Activated naive CD4-positive, alpha-beta T cell treated with Interleukin-2 at 50 U/mL for 16 hours (primary cell): Measurements from ENCODE around the gene NEU2.
"Not testable (repeated sequence)": the region's sequence is repeated elsewhere in the genome, so short reads cannot be mapped to it uniquely, and the experiment has no call there.

Source experiments
- DNase-seq: peaks from one replicate; pipeline ENCODE4 v3.0.0-alpha.2; 2020

NEU2 gene

GRCh38 chr2:233011268-233011650 lies 21.2 kb upstream of the NEU2 start:
- no peak for DNase-seq

- DNase-seq: no peak
These were observed 20.8 kb upstream of the NEU2 start for GRCh38 chr2:233011702-233012131.

GRCh38 chr2:233012301-233012971 lies 20.0 kb upstream of the NEU2 start:
- no peak for DNase-seq

- no peak for DNase-seq
These were observed 19.4 kb upstream of the NEU2 start, which contains the start of gene NGEF for GRCh38 chr2:233013027-233013461. NGEF (minus strand) TSS chr2:233013256; CDS start chr2:232974890, 38,366 bp downstream.

GRCh38 chr2:233013650-233014049 lies 18.8 kb upstream of the NEU2 start:
- no peak for DNase-seq

- DNase-seq: no peak
These were observed 17.3 kb upstream of the NEU2 start for GRCh38 chr2:233015019-233015645.

GRCh38 chr2:233017947-233018346 lies 14.5 kb upstream of the NEU2 start:
- no peak for DNase-seq

GRCh38 chr2:233019610-233020009 lies 12.9 kb upstream of the NEU2 start:
- DNase-seq: not testable (repeated sequence)

GRCh38 chr2:233020454-233020853 lies 12.0 kb upstream of the NEU2 start:
- DNase-seq: no peak

GRCh38 chr2:233021771-233022170 lies 10.7 kb upstream of the NEU2 start:
- no peak for DNase-seq

- DNase-seq: no peak
These were observed 9.9 kb upstream of the NEU2 start for GRCh38 chr2:233022561-233022960.

GRCh38 chr2:233023007-233023760 lies 9.3 kb upstream of the NEU2 start:
- no peak for DNase-seq

- DNase-seq: no peak
These were observed 8.6 kb upstream of the NEU2 start for GRCh38 chr2:233023761-233024410.

- DNase-seq: no peak
These were observed 6.8 kb upstream of the NEU2 start for GRCh38 chr2:233025706-233026105.

- no peak for DNase-seq
These were observed 6.2 kb upstream of the NEU2 start for GRCh38 chr2:233026198-233026813.

GRCh38 chr2:233029321-233029720 lies 3.2 kb upstream of the NEU2 start:
- no peak for DNase-seq

- DNase-seq: no peak
These were observed 644 bp upstream of the NEU2 start for GRCh38 chr2:233031556-233032500.

GRCh38 chr2:233033672-233034071 lies 1.2 kb downstream of the NEU2 start:
- no peak for DNase-seq

- DNase-seq: no peak
These were observed 1.8 kb downstream of the NEU2 start for GRCh38 chr2:233034091-233034882.

GRCh38 chr2:233035426-233036161 lies 3.1 kb downstream of the NEU2 start:
- DNase-seq: no peak
